NCI-H2171 treated with DMSO at 0.1 percent for 48 hours (cell line): ENCODE data around the gene CSNK1A1L.

ENCODE experiments used
- DNase-seq: peaks from one replicate; lab custom pipeline; 2025; lab: John Stamatoyannopoulos, UW

CSNK1A1L gene

DNA sequence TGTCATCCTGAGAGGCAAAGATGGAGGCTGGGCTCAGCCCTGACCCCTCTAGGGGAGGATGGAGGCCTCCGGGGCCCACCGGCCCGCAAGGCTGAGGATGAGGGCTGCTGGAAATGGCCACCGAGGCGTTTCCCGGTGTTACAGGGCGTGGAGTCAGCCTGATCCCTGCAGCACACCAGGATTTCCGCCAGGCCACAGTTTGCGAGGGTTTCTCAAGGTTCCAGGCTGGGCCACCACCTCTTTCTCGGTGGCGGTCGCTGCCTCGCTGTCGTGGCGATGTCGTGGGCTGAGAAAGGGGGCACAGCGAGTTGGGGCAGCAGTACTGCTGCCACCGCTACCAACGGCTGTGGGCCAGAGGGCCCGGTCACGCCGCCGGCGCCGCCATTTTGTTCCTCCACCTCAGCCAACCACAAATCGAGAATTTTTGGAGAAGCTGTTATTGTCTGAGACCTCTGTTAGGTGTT lies at the start of gene CSNK1A1L:
Gene CSNK1A1L, minus strand, starts transcription at position 414 of the 464 bp plus-strand sequence. Its CDS starts 408 bp downstream, at position 6.
- DNase-seq = no peak

DNA sequence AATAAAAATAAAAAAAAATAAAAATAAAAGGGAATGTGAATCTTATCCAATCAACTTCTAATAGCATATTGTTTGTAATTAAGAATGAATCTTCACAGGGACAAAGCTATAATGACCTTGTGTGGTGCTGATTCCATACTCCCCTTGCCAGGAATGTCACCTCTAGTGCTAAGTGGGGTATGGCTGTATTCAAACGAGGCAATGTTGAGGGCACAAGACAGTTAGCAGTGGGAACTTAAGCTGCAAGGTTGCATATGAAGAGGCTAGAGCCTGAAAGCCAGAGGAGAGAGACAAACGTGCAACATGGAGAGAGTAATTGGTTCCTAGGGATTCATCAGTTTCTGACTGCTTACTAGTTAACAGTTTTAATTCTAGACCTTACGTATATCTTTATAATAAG lies 43.9 kb upstream of the CSNK1A1L start:
- no peak for DNase-seq

DNA sequence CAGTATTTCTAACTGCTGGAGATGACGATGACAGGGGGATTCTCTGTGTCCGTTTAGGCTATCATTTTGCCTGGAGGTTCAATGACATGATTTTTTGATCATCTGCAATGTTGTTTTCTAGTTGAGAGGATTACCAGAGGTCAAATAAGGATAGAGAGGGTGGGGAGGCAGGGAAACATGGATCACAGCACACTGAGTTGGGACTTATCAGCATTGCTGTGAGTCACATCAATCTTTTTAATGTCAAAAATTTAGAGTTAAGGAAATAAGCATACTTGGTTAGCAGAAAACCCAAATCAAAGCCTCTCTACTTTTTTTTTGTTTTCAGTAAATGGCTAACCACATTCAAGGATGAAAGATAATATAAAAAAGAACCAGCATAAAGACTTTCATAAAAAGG lies 43.0 kb upstream of the CSNK1A1L start:
- no peak for DNase-seq

DNA sequence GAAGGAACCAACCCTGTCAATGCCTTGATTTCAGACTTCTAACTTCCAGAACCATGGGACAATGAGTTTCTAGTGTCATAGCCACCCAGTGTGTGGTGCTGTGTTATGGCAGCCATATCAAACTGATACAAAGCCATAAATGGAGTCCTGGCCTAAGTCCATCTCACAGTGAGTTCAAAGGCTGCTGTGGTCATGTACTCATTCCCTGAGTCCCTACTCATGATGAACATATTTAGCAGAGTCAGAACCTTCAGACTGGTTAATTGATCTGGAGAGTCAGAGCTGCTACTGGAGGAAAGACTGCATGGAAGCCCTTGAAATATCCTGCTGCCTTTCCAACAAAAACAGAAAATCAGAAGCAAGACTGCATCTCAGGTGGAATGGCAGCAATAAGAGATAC lies 39.2 kb upstream of the CSNK1A1L start:
- no peak for DNase-seq

DNA sequence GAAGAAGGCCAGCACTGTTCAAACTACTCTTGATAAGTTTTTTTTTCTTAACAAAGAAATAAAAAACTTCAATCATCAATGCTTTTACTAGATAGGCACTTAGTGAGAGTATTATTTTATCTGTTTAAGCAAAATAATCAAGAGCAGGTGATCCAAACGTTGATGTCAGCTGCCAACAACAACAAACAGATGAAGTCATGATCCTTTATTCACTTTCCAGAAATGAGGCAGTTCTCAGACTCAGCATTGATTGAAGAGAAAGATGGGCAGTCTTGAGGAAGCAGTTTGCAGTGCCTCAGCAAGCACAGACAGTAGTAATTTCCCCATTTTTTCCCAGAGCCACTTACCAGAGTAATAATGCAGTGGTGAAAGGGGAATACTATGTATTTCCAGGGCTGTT lies 38.4 kb upstream of the CSNK1A1L start:
- DNase-seq = no peak

DNA sequence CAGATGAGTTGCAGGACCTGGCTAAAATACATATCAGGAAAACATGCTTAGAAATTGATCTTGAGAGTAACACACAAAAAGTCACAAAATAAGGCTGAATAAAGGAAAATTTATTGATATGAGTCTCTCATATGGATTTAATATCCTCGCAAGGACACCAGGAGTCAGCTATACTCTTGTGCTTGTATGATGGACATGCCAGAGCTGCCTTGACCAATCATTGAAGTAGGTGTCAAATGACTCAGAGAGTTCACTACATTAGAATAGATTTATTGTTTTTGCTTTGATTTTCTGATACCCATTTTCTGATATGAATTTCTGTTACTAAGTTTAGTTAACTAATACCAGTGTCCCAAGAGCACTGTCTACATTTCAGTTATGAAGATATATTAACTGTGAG lies 37.4 kb upstream of the CSNK1A1L start:
- DNase-seq = no peak

DNA sequence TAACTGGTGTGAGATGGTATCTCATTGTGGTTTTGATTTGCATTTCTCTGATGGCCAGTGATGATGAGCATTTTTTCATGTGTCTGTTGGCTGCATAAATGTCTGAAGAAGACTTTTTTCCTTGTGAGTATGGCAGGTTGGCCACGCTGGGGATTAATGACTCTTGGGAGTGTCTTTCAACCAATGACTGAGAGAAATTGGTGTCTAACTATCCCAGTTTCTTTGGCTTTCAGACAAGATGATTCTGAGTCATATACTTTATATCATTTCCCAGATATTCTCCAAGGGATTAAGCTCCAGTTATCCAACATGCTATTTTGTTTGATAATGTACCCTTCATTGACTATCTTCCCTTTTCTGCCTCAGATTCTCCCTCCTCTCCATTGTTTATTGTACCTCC lies 35.5 kb upstream of the CSNK1A1L start:
- no peak for DNase-seq

DNA sequence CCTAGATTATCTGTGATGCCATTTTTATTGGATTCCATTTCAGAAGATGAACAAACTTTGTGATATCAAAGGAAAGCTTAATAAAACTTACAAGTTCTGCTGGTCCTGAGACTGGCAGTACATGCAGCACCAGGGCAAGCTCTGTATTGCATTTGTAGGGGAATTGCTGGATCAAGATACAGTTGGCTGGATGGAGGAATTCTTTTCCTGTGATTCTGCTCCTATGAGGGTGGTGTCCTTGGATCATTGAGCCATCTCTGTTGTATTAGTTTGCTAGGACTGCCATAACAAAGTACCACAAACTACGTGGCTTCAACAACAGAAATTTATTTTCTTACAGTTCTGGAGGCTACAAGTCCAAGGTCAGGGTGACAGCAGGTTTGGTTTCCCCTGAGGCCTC lies 33.9 kb upstream of the CSNK1A1L start:
- no peak for DNase-seq

DNA sequence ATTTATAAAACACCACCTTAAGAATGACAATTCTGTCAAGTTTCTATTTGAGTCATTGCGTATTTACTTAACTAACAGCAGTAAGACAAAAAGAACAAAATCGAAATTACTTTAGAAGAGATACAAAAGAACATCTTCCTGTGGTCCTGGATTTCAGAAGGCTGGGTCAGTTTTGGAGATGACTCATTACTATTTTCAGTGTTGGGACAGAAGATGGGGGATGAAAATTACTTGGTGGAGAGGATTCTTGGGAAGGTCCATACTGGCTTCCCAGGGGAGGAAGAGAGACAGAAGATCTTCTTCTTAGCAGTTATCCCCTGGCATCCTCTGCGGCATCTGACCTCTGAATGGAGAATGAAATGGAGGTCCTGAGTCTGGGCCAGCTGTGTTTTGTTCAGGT lies 33.5 kb upstream of the CSNK1A1L start:
- no peak for DNase-seq

DNA sequence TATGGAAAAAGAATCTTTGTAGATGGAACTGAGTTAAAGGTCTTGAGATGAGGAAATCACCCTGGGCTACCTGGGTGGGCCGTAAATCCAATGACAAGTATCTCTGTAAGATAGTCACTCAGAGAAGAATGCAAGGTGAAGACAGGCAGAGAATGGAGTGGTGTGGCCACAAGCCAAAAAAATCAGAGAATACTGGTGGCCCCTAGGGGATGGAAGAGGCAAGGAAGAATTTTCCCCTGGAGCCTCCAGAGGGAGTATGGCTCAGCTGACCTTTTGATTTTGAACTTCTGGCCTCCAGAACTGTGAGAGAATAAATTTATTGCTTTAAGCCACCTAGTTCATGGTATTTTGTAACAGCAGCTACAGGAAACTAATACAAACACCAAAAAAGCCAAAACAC lies 32.7 kb upstream of the CSNK1A1L start:
- DNase-seq = no peak

DNA sequence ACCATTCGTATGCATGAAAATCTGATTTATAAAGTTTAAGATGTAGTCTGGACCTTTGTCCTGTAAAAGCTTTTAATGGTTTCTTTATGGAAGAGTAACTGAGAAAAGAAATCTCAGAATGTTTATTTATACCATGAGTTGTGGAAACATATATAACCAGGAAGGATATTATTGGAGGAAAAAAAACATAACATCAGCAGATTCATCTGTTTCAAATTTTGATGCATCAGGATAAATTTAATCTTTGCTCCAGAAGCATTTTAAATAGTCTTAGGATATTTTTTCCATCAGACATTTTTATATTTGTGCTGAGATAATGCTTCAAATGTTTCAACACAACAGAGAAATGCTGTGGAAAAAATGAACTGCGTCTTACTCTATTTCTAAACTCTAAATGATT lies 31.2 kb upstream of the CSNK1A1L start:
- DNase-seq = no peak

DNA sequence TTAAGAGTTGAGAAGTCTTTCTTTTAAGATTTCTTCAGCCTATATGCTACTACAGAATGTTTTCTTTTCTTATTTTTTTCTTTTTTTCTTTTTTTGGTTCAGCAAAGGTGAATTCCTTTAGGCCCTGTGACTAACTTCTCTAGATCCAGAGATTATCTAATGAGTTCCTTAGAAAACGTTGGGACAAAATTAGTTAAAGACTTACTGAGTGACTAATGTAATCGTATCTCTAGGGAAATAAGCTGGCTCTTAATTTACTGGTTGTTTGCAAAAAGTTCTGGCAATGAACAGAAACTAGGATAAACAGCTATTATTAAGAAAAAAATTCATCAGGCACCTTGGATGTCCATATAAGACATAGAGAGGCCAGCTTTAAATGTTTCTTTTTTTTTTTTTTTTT lies 30.7 kb upstream of the CSNK1A1L start:
- no peak for DNase-seq

DNA sequence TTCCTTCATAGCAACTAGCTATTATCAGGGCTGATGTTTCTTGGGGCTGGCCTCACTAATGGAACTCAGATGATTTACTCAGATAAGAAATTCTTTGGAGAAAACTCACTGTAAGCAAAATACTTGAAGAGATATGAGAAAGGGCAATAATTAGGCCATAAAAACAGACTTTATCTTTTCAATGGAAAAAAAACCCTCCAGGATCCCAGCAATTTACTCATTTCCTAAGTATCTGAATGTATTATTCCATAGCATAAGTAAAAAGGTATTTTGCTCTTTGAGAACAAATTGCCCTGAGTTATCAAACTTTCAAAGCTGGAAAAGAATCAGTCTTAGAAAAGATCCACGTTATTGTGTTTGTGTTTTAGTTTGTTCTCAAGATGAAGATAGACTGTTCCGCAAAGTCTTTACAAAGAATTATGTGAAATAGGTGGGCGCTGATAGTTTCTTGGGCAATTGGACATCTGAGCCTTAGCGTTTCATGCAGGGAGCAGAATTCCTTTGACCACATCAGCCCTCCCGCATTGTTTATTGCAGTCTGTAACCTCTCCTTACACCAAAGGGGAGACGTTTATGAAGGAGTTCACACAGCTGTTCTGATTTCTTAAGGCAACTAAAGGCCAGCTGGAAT lies 29.1 kb upstream of the CSNK1A1L start:
- no peak for DNase-seq

DNA sequence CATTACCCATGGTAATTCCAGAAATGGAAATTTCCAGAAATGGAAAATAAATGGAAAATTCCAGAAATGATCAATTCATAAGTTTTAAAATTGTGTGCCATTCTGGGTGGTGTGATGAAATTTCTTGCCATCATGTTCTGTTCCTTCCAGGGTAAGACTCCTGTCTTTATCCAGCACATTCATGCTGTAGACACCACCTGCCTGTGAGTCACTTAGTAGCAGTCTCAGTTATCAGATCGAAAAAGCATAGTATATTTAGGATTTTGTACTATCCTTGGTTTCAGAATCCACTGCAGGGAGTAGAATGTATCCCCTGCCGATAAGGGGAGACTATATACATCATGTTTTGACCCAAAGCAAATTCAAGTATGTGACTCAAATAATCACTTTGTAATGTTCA lies 26.7 kb upstream of the CSNK1A1L start:
- no peak for DNase-seq

DNA sequence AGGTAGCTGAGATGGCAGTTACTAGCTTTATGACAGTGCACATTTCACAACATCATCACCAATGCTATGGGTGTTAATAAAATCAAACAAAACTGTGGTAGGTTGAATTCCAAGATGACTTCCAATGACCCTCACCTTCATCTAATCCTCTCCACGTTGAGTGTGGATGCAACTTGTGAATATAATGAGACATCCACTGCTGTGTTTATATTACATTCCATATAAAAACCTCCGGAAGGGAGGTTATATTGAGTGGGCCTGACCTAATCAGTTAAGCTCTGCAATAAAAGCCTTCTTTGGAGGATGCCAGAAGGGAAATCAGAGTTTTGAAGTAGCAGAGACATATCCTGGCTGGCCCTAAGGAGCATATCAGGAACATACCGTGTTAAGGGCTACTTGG lies 25.6 kb upstream of the CSNK1A1L start:
- DNase-seq = no peak

DNA sequence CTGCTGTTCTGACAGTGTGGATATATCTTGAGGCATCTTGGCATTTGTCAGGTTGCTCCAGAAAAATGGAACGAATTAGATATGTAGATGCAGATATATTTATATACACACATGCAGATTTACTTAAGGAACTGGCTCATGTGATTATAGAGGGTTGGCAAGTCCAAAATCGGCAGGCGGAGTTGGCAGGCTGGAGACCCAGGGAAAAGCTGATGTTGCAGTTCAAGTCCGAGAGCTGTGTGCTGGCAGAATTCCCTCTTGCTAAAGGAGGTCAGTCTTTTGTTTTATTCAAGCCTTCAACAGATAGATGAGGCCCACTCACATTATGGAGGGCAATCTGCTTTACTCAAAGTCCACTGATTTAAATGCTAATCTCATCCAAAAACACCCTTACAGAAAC lies 24.4 kb upstream of the CSNK1A1L start:
- no peak for DNase-seq

DNA sequence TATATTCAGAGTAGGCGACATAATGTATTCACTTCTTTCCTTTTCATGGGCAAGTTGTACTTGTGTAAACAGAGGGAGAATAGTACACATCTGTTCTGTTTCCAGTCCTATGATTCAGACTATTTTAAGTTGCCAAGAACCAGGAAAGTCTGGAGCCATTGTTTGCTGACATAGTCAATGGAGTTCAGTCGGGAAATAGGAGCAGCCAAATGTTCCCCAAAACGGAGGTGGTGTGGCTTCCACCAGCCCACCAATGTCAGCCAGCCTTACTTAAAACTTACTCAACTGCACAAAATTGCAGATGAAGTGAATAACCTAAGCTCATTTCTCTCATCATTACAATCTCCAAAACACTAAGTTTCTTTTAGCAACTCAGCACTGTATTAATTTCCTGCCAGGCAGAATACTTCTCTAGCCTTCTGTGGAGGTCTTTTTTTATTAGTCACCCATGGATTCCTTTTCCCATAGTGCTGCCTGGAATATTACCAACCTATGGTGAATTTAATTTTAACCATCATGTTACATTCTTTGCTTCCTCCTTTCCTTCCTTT lies 22.3 kb upstream of the CSNK1A1L start:
- no peak for DNase-seq

DNA sequence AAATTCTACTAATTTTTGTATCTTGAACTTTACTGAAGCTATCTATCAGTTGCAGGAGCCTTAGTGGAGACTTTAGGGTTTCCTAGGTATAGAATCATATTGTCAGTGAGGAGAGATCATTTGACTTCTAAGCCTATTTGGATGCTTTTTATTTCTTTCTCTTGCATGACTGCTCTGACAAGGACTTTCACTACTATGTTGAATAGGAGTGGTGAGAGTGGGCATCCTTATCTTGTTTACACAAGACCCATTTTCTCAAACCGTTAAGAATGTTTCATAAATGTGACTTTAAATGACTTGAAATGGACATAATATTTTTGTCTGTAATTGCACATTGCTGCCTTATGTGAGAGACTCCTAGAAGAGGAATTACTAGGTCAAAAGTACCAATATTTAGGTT lies 17.9 kb upstream of the CSNK1A1L start:
- DNase-seq = no peak

DNA sequence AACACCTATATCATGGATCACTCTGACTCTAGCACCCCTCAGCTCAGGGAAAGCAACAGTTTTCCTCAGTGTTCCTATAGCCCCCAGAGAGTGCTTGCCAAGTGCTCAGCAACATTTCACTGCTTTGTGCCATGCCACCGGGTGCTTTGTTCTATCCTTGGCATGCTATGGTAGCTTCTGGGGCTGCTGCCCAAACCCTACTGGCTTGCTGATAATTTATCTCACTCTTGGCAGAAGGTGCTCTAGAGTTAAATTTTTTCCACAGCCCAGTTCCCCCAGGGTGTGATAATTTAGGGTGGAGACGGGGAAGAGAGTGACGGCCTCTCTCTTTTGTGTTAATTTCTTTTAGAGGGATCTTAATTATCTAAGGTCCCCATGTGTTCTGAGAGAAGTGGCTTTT lies 12.6 kb upstream of the CSNK1A1L start:
- DNase-seq = no peak

DNA sequence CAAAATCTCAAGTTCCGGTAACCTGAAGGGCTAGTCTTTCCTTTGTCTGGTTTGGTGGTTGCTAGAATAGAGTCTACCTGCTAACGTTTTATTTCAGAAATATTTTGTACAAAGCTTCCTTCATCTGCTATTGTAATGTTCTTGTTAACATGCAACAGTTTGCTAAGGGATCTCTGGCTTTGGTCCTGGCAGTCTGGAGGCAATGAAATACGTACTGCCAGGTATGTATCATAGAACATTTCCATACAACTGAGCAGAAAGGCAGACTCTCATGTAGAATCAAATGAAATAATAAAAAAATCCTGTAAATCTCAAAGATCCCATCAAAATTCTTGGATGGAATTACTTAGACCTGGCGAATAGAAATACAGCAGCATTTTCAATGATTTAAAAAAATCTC lies 8.8 kb upstream of the CSNK1A1L start:
- no peak for DNase-seq

DNA sequence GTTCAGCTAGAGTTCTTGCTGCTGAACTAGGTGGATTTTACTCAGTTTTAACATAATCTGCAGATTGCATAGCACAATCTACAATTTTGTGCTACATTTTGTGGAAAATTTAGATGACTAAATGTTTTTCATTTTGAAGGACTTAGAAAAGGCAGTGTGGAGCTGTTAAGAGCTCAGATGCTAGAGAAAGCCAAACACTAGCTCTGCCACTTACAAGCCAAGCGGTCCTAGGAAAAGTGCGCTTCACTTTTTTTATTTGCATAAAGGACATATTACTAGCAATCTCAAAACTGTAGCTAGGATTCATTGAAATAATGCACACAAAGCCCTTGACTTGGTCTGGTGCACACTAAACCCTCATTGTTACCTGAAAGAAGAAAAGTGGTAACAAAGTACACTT lies 8.1 kb upstream of the CSNK1A1L start:
- DNase-seq = no peak

DNA sequence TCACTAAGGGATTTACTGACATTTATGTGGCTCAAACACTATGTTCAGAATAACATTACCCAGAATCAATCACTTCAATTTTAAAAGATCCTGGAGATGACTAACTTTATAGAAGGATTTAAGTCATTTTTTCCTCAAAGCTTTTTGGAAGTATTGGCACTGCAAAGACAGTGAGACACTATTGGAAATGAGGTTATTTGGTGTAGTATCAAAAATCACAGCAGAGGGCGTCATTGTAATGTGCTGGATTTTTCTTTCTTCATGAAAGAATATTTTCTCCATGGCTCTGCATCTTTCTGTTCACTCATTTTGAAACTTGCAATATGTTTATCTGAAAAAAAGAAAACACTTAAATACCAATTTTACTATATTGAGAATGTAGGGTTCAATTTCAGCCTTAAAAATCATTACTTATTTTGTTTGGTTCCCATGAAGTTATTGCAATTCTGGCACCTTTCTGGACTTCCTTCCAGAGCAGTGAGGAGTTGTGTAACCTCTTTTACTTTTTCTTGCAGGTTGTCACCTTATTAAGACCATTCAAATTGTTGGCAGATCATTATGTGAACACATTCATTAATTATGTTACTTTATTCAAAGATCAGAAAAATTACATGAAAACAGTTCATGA lies 3.7 kb upstream of the CSNK1A1L start:
- no peak for DNase-seq

DNA sequence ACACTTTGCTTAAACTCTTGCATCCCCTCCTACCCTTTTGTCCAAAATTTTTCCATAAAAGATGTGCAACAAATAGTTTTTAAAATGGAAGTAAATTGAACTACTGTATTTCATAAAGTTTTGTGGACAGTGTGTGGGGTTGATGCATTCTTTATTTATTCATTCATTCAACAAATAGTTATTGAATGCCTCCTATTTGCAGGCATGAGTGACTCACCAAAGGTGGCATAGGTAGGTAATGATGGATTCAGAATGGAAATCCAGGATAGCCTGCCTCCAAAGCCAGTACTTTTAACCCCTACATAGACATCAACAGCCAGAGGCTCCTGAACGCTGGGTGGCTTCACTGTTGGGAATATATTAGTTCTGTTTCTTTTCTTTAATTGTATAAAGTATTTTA lies 2.4 kb upstream of the CSNK1A1L start:
- no peak for DNase-seq

DNA sequence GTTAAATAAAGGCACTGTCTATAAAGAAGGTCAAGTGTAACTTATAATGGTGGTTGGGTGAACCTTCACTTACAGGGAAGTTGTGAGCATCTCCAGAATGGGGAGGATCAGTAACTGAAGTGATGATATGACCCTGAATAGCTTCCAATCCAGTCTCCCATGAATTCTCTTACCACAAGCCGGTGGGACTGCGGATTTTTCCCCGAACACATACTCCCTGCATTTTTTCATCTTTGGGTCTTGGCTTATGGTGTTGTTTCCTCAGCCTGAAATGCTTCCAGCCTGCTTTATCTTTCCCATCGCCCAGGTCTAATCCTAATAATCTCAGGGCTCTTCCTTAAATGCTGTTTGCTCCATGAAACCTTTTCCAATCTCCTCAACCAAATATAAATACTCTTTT lies 2.0 kb upstream of the CSNK1A1L start:
- DNase-seq = no peak
